ENCODE data around the gene TBKBP1. TPM values are rescaled to one million over a fixed set of nuclear protein-coding genes. Genes with fewer than 3 reads are reported as not detected.

Gene TBKBP1
- total and polyA plus RNA-seq, 2 donors (not counting 3 experiments of a cell fraction or from before 2014, with no cell fraction given) = 7.0 to 11.7 TPM

GRCh38 chr17:47720754-47721533 is 27.0 kb downstream of the TBKBP1 start:
- DNase-seq (ENCODE audit: low read depth, low spot score) (no peak), FAIRE-seq (no peak)
- no peak overlapping the region for H3K9ac ChIP-seq (replicated peaks; ENCODE audit: extremely low read depth, insufficient read depth, low read length)
- no peaks in the 10 kb centered on the region for H3K36me3 ChIP-seq (ENCODE audit: control insufficient read depth in 2 of 2, extremely low read depth in 1 of 2, insufficient read depth in 2 of 2, low read length in 2 of 2)
- no peak overlapping the region for H3K27ac ChIP-seq (ENCODE audit: insufficient read depth, low read depth, low read length)
- no peaks in the 10 kb centered on the region for H3K9me1 ChIP-seq (replicated peaks; ENCODE audit: control insufficient read depth, extremely low read depth, insufficient read depth, low read length)
- no peaks in the 10 kb centered on the region for H3K79me2 ChIP-seq (ENCODE audit: control insufficient read depth, insufficient read depth, low read length)
- H3K4me3 ChIP-seq (replicated peaks in 1 of 3; ENCODE audit: insufficient read depth in 1 of 3, low read depth in 1 of 3, low read length in 3 of 3) = no peak overlapping the region
- dilution Hi-C loops (cut with MboI; ENCODE audit: extremely low pct_ligation_motif_present, low sequenced_read_pairs) = no loop called here
- BruUV-seq (replicated peaks) = no TSS peak
- H2AFZ ChIP-seq (ENCODE audit: low read depth, low read length) = no peak overlapping the region
- no peaks in the 10 kb centered on the region for H4K20me1 ChIP-seq (replicated peaks; ENCODE audit: control insufficient read depth, extremely low read depth, insufficient read depth, low read length)
- peaks cover 40 to 42% of the 10 kb centered on the region in 2 experiments for H3K27me3 ChIP-seq (ENCODE audit: control insufficient read depth in 2 of 2, insufficient read depth in 2 of 2, low read length in 2 of 2)
- H3K4me2 ChIP-seq (ENCODE audit: insufficient read depth, low read length) = no peak overlapping the region
- ChIA-PET POLR2A (no interaction called here), CTCF (interaction anchor here (1.8 kb wide), 1 partner anchor 23 kb away, joined by 5 read pairs; no protein-coding TSS in a partner anchor)
- intact Hi-C loops (cut with micrococcal nuclease) = no loop called here
- no peaks in the 10 kb centered on the region for H3K9me3 ChIP-seq (replicated peaks; ENCODE audit: control insufficient read depth, insufficient read depth, low read length)
- H3K4me1 ChIP-seq (ENCODE audit: control insufficient read depth, extremely low read depth, insufficient read depth, low read length) = no peaks in the 10 kb centered on the region
- no peak for TF ChIP-seq JUN (IDR thresholded peaks at IDR 0.05; ENCODE audit: borderline replicate concordance, insufficient read depth, insufficient read length, low read depth)
- no peak for TF ChIP-seq POLR2AphosphoS5 (IDR thresholded peaks at IDR 0.05; ENCODE audit: insufficient read depth, low read depth, low read length)
- TF ChIP-seq GATA2 (IDR thresholded peaks at IDR 0.05; ENCODE audit: insufficient read depth, insufficient read length, low read depth, low read length) = no peak
- no peak for TF ChIP-seq MAX (IDR thresholded peaks at IDR 0.05; ENCODE audit: insufficient read depth, insufficient read length)
- no peak for TF ChIP-seq MYC (IDR thresholded peaks at IDR 0.05; ENCODE audit: low read depth, low read length)
- no peak for TF ChIP-seq POLR2A (IDR thresholded peaks at IDR 0.05; ENCODE audit: low read depth, low read length)
- TF ChIP-seq EZH2 (IDR thresholded peaks at IDR 0.05; ENCODE audit: borderline replicate concordance, low read depth, low read length, severe bottlenecking) = no peak
- no peak for TF ChIP-seq FOS (IDR thresholded peaks at IDR 0.05; ENCODE audit: borderline replicate concordance, insufficient read depth, low read length)
- TF ChIP-seq, protein P1, sequence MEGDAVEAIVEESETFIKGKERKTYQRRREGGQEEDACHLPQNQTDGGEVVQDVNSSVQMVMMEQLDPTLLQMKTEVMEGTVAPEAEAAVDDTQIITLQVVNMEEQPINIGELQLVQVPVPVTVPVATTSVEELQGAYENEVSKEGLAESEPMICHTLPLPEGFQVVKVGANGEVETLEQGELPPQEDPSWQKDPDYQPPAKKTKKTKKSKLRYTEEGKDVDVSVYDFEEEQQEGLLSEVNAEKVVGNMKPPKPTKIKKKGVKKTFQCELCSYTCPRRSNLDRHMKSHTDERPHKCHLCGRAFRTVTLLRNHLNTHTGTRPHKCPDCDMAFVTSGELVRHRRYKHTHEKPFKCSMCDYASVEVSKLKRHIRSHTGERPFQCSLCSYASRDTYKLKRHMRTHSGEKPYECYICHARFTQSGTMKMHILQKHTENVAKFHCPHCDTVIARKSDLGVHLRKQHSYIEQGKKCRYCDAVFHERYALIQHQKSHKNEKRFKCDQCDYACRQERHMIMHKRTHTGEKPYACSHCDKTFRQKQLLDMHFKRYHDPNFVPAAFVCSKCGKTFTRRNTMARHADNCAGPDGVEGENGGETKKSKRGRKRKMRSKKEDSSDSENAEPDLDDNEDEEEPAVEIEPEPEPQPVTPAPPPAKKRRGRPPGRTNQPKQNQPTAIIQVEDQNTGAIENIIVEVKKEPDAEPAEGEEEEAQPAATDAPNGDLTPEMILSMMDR (IDR thresholded peaks at IDR 0.05; ENCODE audit: extremely low read depth in 1 of 2, insufficient read depth in 1 of 2, low read depth in 1 of 2, low read length in 2 of 2) = no peak
